Measurements from ENCODE around the gene CCDC93.
"Not testable (repeated sequence)": the region's sequence is repeated elsewhere in the genome, so short reads cannot be mapped to it uniquely, and the experiment has no call there.

Gene CCDC93

DNA sequence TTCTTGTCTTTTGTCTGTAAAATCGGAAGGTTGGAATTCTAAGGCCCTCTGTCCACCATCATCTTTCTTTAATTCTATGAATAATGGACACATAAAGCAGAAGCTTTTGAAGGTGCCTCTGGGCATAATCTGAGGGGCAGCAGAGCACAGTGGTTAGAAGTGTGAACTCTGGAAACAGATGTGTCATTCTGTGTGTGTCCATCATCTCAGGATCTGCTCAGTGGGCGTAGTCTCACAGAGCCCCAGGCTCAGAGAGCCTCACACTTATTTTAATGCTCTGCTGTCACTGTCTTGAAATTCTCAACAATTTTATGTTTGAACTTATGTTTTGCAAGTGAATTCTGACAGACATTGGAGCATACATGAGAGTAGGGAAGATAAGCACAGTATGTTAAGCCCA, 31.0 kb upstream of the CCDC93 start:
- no peak for FAIRE-seq

DNA sequence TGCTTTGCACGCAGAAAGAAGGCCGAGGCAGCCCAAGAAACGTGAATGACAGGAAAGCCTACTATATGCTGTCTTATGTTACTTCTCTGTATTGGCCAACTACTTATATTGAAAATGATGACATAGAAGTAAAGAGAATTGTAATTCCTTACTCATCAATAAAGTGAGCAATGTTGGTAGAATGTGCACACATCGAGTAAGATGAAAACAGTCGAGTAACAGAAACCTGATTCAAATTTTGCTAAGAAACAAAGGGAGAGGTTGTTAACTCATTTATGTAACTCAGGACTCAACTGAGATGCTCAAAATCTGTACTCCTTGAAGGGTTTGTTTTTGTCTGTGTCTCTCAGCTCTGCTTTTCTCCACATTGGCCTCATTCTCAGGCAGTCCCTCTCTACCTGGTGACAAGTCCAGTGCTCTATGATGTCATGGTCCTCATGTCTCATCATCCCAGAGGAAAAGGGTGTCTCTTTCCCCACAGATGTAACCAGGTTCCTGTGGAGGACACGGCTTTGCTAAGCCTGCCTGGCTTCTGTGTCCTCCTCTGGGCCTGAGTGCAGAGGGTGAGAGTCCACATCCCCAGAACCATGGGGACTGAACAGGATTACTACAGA, 30.3 kb upstream of the CCDC93 start:
- no peak for FAIRE-seq

GRCh38 chr2:118040891-118041290, 27.0 kb upstream of the CCDC93 start:
- no peak for FAIRE-seq

DNA sequence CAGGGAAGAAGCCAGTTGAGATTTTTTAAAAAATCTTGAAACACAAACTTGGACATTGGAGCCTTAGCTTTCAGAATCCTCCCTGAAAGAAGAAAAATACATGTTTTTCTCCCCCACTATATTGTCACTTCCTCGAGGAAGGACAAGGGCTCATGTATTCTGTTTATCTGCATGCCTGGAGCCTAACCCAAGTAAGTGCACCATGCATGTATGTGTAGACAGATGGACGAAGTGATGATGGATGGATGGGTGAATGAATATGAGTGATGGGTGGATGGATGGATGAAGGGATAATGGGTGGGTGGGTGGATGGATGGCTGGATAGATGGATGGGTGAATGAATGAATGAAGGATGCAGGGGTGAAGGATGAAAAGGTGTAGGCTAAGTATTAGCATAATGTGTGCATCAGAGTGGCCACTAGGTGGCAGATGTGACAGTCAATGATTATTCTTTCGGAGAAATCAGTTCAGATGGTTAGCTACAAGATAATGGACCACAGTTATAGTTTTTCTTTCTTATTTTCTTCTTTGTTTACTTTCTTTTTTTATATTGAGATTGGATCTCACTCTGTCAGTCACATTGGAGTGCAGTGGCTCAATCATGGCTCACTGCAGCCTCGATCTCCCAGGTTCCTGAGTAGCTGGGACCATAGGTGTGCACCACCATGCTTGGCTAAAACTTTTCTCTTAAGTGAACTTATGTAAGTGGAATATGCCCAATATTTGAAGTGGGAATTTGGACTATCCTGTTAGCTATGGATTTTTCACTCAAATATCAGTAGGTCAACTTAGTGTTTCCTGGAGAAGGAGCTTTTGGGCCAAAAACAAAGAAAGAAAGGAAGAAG, 18.5 kb upstream of the CCDC93 start:
- peak; percentile 79 for FAIRE-seq

DNA sequence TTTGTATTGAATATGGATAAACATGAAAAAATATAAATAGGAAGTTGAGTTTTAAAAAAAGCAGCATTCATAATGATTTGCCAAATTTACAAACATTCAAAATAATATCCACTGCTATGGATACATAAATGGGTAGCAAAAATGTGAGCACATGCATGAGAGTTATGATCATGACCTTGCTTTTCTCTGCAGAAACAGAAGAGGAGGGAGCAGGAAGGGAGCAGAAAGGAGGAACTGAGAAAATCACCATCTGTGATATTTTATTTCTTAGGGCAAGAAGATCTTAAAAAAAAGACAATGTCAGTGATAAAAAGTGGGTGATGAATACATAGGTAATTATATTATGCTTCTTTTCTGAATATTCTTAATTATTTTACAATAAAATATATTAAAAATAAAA, 17.7 kb upstream of the CCDC93 start:
- FAIRE-seq, result no peak

DNA sequence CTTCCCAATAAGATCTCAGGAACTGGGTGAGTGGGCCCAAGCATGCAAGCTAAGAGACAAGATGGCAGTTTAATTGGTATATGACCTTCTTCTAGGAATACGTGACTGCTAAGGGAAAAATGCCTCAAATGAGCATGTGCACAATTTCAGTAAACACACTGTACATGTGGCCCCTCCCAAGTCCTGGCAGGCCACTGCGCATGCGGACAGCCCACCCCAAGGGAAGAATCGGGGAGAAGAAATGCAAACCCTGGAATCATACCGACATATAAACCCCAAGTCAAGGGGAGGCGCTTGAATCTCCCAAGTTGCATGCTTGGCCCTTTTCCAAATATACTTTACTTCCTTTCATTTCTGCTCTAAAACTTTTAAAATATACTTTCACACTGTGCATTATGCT, 15.2 kb upstream of the CCDC93 start:
- FAIRE-seq, result no peak

GRCh38 chr2:118021356-118021755, 7.5 kb upstream of the CCDC93 start:
- FAIRE-seq, result no peak

DNA sequence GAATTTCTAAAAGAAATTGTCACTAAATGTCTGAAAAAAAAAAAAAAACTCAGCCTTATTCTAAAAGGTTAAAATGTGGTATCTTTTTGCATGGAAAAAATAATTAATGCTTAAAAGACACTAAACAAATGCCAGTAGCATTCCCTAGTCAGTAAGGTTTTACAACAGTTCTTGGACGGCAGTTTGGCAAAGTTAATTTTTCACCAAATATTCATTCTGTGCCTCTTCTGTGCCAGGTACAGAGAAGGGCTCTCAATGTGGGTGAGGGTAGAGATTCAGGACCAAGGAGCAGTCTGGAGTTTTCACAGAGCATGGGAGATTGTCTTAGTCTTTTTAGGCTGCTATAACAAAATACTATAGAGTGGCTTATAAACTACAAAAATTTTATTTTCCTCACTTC, 6.0 kb upstream of the CCDC93 start:
- FAIRE-seq, result no peak

GRCh38 chr2:118016911-118017310, 3.0 kb upstream of the CCDC93 start:
- no peak for FAIRE-seq

DNA sequence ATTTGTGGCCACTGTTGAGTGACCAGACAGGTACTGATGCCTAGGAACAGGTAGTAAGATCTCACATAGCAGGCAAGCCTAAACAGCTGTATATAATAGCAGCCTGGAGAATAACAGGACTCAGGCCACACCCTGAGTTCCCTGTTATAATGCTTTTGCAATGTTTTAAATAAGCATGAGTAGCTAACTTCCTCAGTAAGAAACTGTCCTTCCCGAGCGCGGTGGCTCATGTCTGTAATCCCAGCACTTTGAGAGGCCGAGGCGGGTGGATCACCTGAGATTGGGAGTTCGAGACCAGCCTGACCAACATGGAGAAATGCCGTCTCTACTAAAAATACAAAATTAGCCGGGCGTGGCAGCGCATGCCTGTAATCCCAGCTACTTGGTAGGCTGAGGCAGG, 1.9 kb upstream of the CCDC93 start:
- not testable (repeated sequence) for FAIRE-seq

GRCh38 chr2:118014492-118014824, 588 bp upstream of the CCDC93 start:
- no peak for FAIRE-seq

DNA sequence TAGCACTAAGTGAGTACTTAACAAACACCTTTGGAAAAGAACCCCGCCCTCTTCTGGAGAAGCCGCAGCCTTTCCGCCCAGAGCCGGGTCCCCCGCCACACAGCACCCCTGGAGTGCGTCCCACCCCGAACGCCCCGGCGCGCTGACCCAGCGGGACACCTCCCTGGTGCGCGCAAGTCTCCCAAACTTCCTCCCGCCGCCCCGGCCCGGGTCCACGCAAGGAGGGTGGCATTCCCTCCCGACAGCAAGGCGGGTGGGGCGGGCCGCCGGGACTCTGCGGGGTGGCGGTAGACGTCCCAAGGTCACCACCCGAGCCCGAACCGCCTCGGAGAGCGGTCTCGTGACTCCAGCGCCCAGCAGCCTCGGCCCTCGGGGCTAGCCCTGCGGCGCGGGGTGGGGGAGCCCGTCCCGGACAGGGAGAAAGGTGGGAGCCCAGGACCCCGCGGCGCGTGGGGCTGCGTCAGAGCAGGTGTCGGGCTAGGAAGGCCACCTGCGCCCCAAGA, 598 bp downstream of the CCDC93 start:
- FAIRE-seq, result no peak

DNA sequence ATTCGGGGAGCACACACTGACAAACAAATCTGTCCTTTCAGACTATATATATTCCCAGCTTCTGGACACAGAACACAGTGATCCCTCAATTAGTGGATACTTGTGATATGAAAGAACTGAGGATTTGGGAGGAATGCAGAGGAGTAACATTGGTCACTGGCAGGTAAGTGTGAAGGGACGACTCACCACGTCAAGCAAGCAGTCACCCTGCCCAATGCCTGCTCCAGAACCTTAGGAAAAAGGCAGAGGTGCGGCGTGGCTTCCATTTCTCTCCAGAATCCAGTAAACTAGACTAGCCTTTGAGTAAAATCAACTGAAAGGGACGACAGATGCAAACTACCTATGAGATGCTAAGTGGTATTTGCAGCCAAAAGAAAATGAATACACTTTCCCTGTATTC, 1.1 kb downstream of the CCDC93 start:
- FAIRE-seq, result no peak

DNA sequence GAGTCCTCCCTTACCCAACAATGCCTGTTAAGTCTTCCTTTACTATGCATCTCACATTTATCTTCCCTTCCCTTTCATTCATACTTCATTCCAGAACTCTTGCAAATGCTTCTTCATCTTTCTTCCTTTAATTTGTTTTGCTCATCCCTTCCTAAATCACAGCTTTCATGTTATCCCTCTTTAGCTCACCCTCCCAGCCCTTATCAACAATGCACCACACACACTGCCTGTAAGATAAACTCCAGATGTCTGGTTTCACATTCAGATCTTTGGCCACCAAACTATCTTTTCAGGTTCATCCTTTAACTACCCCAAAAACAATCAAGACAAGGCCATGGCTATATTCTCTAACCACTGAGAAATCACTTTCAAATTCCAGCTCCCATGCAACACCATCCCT, 3.4 kb downstream of the CCDC93 start:
- no peak for FAIRE-seq

- no peak for FAIRE-seq
Observed at GRCh38 chr2:118006861-118007260, 7.0 kb downstream of the CCDC93 start.

GRCh38 chr2:118006326-118006725, 7.5 kb downstream of the CCDC93 start:
- FAIRE-seq, result no peak

GRCh38 chr2:118003396-118003824, 10.5 kb downstream of the CCDC93 start:
- FAIRE-seq, result peak; percentile 80

GRCh38 chr2:118000041-118000440, 13.8 kb downstream of the CCDC93 start:
- FAIRE-seq, result no peak

- no peak for FAIRE-seq
Observed at GRCh38 chr2:117997872-117998454, 15.9 kb downstream of the CCDC93 start.

GRCh38 chr2:117996525-117996924, 17.3 kb downstream of the CCDC93 start:
- no peak for FAIRE-seq

DNA sequence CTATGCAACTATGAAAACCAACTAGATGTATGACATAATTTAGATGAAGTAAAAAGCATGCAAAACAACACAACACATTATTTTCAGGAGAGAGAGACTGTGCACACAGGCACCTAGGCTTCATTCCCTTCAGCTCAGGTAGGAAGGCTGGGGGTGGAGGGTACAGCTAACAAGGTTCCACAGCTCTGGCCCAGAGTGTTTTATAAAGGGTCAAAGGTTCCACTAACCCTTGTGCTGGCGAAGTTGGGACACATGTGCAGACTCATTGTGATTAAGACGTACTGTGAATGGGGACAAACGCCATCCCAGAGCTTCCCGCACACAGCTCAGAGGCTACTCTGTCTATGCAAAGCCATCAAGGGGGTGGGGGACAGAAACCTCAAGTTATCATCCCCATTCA, 19.1 kb downstream of the CCDC93 start:
- FAIRE-seq, result no peak

GRCh38 chr2:117989854-117990438, 23.9 kb downstream of the CCDC93 start:
- no peak for FAIRE-seq

DNA sequence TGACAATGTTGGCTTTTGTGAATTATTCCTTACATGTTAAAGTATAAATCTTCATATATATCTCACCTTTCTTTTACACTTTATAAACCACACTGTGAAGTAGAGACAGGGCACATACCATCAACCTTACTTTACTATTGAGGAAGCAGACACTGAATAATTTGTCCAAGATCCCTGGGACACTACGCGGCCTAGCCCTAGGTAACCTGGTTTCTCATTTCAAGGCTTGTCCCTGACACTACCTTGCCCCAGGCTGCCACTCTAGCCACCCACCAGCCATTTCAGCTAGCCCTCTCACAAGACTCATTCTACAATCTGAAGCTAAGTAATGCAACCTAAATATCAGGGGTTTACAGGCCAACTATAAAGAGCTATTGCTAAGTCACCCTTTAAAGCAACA, 26.7 kb downstream of the CCDC93 start:
- no peak for FAIRE-seq

DNA sequence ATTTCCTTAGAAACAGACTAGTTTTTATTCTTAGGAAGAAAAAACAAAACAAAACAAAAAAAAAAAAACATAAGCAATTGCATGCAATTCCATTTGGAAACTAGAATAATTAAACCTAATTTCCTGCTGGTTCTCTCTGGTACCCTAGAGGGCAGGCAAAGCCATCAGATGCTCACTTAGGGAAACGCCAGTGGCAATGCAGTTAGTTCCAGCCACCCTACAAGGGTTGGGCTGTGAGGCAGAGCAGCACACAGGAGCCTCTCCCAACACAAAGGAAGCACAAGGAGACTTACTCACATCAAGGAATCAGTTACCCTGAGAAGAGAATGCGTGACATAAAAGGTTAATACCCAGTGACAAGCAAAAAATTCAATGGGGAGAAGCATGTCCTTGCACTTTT, 28.8 kb downstream of the CCDC93 start:
- no peak for FAIRE-seq

Data from A204.1 (cell line).